ENCODE measurements around the gene NRG4.
A peak's percentile ranks its signal among the peaks of the same experiment; 100 is the strongest.
"Not testable (repeated sequence)": the region's sequence is repeated elsewhere in the genome, so short reads cannot be mapped to it uniquely, and the experiment has no call there.

The NRG4 gene

GRCh38 chr15:75925440-75925839, 86.8 kb downstream of the NRG4 start:
- no peak for DNase-seq

GRCh38 chr15:75924576-75924975, 87.6 kb downstream of the NRG4 start:
- no peak for DNase-seq

DNA sequence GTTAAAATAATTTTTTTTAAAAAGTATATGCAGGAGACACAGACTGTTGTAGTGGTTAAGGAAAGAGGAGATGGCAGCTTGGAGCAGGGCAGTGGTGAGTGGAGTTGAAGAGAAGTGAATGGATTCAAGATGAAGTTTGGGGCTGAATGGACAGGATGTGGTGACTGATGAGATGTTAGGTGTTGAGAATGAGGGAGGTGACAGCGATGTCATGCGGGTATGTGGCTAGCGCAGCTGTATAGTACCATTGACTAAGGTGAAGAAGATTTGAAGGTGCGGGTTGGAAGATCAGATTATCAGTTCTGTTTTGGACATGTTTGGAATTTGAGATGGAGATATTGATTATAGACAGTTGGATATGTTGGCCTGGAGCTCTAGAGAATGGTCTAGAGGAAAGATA, 88.5 kb downstream of the NRG4 start:
- DNase-seq: no peak

GRCh38 chr15:75921732-75922703, 90.2 kb downstream of the NRG4 start:
- DNase-seq: no peak

GRCh38 chr15:75920079-75920478, 92.1 kb downstream of the NRG4 start:
- DNase-seq: no peak

DNA sequence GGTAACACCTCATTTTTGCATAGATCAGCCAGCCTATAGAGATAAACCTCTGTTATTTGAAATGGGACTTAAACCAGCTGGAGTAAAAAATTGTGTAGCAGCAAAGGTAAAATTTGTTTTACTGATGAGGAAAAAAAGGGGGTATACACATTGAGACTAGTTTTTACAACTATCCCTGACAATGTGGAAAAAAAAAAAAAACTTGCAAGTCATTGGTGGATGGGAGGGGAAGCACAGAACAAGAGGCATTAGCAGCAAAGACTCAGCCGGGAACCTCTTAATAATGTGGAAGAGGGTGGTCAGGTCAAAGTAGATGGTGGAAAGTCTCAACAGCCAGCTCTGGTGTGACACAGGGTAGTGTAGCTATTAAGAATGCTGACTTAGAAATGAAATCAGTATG, 94.1 kb downstream of the NRG4 start:
- no peak for DNase-seq

DNA sequence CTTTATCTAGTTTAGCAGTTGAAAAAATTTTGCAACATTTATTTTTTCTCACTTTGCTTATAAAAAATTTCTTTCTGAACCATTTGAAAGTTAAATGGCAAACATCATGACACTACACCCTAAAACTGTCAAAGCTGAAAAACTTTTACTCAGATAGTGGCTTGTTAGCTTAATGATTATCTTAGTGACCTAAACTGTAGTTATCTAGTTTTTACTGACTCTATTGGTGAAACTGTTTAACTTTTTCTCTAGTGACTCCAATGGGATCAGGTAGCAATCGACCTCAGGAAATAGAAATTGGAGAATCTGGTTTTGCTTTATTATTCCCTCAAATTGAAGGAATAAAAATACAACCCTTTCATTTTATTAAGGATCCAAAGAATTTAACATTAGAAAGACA, 95.2 kb downstream of the NRG4 start:
- DNase-seq: no peak

DNA sequence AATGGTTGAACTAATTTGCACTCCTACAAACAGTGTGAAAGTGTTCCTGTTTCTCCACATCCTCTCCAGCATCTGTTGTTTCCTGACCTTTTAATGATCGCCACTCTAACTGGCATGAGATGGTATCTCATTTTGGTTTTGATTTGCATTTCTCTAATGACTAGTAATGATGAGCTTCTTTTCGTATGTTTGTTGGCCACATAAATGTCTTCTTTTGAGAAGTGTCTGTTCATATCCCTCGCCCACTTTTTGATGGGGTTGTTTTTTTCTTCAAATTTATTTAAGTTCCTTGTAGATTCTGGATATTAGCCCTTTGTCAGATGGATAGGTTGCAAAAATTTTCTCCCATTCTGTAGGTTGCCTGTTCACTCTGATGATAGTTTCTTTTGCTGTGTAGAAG, 101.9 kb downstream of the NRG4 start:
- DNase-seq: not testable (repeated sequence)

- DNase-seq: no peak
Measured at GRCh38 chr15:75905231-75905630, 107.0 kb downstream of the NRG4 start.

GRCh38 chr15:75903331-75904239, 108.6 kb downstream of the NRG4 start, which contains the start of gene FBXO22:
TSS of gene FBXO22 (plus strand) at chr15:75903878. CDS start at chr15:75903964, 86 bp downstream.
- DNase-seq: peak; percentile 88

DNA sequence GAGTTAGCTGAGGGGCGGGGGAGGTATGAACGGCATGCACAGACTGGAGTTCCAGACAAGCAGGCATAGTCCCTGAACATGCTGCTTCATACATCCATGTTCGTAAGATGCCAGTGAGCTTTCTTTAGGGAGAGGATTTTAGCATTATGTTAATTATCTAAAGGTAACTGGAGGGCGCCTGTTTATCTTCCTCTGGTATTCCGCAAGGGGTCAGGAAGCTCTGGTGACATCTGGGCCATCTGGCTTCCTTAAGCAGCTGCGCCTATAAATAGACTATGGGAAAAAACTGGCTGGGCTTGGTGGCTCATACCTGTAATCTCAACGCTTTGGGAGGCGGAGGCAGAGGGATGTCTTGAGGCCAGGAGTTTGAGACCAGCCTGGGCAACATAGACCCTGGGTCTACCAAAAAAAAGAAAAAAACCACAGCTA, 110.1 kb downstream of the NRG4 start:
- no peak for DNase-seq

GRCh38 chr15:75900577-75900976, 111.6 kb downstream of the NRG4 start:
- DNase-seq: no peak

GRCh38 chr15:75895731-75896130, 116.5 kb downstream of the NRG4 start:
- DNase-seq: no peak

- DNase-seq: no peak
Measured at GRCh38 chr15:75891895-75892294, 120.3 kb downstream of the NRG4 start.

Data from NK-92 treated with Interleukin-12 subunit alpha and Interleukin-12 subunit beta, amount 100 ng/mL, for 24 hours (cell line).